HAP-1 (cell line): ENCODE data around the gene SLC5A11.

Experiments used
- DNase-seq, 2 experiments: peaks; one replicate each; pipeline ENCODE4 v3.0.0-alpha.2; 2016 to 2020; ENCODE audit warnings: low spot score in 2 of 2
- H3K27me3 ChIP-seq: fragments of 250-450 bp; sonication (Bioruptor Pico); 2 replicates; pipeline ENCODE4 v1.5.1; 2020; ENCODE audit warnings: low read depth, mild to moderate bottlenecking, moderate library complexity
- H3K36me3 ChIP-seq: fragments of 250-450 bp; sonication (Bioruptor Pico); replicated peaks from 2 replicates; pipeline ENCODE4 v1.5.1; 2020; ENCODE audit warnings: mild to moderate bottlenecking
- H3K4me1 ChIP-seq: fragments of 250-450 bp; sonication (Bioruptor Pico); 2 replicates; pipeline ENCODE4 v1.5.1; 2020; ENCODE audit warnings: mild to moderate bottlenecking
- H3K4me3 ChIP-seq: fragments of 250-450 bp; sonication (Bioruptor Pico); 2 replicates; pipeline ENCODE4 v1.5.1; 2020; ENCODE audit warnings: mild to moderate bottlenecking, moderate library complexity
- H3K9me3 ChIP-seq: fragments of 250-450 bp; sonication (Bioruptor Pico); 2 replicates; pipeline ENCODE4 v1.5.1; 2020; ENCODE audit warnings: mild to moderate bottlenecking, moderate library complexity
- in situ Hi-C: fragments of 300-500 bp; cut with MboI; formaldehyde crosslinking; loops from 3 replicates; pipeline ENCODE4 v1.14.3; 2020; ENCODE audit warnings: low sequenced_read_pairs, inconsistent platforms, mixed read lengths

Gene SLC5A11

GRCh38 chr16:24822974-24823373 lies 22.8 kb upstream of the SLC5A11 start:
- Histone ChIP-seq H3K9me3 (no peaks in the 10 kb centered on the region), H3K27me3 (no peaks in the 10 kb centered on the region), H3K4me1 (no peaks in the 10 kb centered on the region), H3K36me3 (peaks cover 77% of the 10 kb centered on the region), H3K4me3 (no peak overlapping the region)
- DNase-seq = no peak
- in situ Hi-C loops = no loop called here

- in situ Hi-C loops = no loop called here
Observed at GRCh38 chr16:24825696-24826095, 20.1 kb upstream of the SLC5A11 start.

DNA sequence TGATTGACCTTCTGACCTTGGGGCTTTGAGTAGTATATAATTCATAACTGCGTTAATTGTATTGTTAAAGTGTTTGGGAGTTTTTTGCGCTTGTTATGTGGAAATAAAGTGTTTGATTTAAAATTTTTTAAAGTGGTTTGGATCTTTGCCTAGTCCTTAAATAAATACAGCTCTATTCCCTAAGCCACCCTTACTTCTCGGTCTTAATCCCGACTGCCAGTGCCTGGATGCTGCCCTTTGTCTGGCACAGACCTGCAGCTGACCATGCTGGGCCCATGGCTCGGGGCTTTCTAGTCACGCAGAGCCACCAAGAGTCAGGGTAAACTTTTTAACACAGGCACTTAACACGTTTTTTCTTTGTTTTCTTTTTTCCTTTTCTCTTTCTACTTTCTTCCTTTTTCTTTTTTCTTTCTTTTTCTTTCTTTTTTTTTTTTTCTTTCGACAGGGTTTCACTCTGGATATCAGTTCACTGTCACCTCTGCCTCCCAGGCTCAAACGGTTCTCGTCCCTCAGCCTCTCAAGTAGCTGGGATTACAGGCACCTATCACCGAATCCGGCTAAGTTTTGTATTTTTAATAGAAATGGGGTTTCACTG lies 19.6 kb upstream of the SLC5A11 start:
- Histone ChIP-seq H3K9me3 (no peaks in the 10 kb centered on the region), H3K36me3 (peaks cover 44% of the 10 kb centered on the region), H3K4me1 (no peaks in the 10 kb centered on the region), H3K4me3 (no peak overlapping the region), H3K27me3 (no peaks in the 10 kb centered on the region)
- DNase-seq = no peak
- in situ Hi-C loops = no loop called here

More at GRCh38 chr16:24825696-24826095, 20.1 kb upstream of the SLC5A11 start:
- no peak for DNase-seq
- Histone ChIP-seq H3K27me3 (no peaks in the 10 kb centered on the region), H3K4me3 (no peak overlapping the region), H3K9me3 (no peaks in the 10 kb centered on the region), H3K4me1 (no peaks in the 10 kb centered on the region), H3K36me3 (peaks cover 49% of the 10 kb centered on the region)

DNA sequence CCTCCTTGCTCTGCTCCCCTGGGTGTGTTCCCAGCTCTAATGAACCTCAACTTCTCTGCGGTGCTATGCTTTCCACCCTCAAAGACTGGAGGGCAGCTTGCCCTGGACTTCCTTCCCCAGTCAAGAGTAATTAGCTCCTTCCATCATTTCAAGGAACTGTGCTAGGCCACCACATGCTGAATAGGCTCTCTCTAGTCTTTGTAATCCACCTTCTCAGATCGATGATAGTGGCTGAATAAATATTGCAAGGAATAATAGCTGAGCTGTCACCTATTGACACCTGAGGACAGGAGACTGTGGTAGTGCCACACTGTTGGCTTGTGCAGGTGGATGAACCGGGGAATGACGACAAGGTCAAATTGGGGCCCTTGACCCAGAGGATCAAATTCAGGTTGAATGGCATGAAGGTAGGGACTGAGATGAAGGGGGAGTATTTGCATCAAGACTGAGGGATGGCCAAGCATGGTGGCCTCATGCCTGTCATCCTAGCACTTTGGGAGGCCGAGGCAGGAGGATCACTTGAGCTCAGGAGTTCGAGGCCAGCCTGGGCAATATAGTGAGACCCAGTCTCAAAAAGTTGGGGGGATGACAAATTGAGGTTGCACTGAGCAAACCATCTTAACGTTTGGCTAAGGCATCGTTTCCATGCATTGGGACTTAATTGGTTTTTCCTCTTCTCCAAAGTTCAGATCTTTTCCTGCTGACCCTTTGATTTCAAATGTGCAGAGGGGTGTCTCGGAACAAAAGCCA lies 18.8 kb upstream of the SLC5A11 start:
- Histone ChIP-seq H3K27me3 (no peaks in the 10 kb centered on the region), H3K4me3 (no peak overlapping the region), H3K36me3 (peaks cover 36% of the 10 kb centered on the region), H3K9me3 (no peaks in the 10 kb centered on the region), H3K4me1 (no peaks in the 10 kb centered on the region)
- in situ Hi-C loops = no loop called here
- no peak for DNase-seq

GRCh38 chr16:24829153-24829552 lies 16.6 kb upstream of the SLC5A11 start:
- no peak for DNase-seq
- in situ Hi-C loops = no loop called here
- Histone ChIP-seq H3K27me3 (no peaks in the 10 kb centered on the region), H3K36me3 (peaks cover 18% of the 10 kb centered on the region), H3K4me3 (no peak overlapping the region), H3K4me1 (no peaks in the 10 kb centered on the region), H3K9me3 (no peaks in the 10 kb centered on the region)

GRCh38 chr16:24833352-24833751 lies 12.4 kb upstream of the SLC5A11 start:
- in situ Hi-C loops = no loop called here
- Histone ChIP-seq H3K27me3 (no peaks in the 10 kb centered on the region), H3K36me3 (no peaks in the 10 kb centered on the region), H3K4me3 (no peak overlapping the region), H3K9me3 (no peaks in the 10 kb centered on the region), H3K4me1 (no peaks in the 10 kb centered on the region)
- no peak for DNase-seq

GRCh38 chr16:24834459-24835335 lies 11.1 kb upstream of the SLC5A11 start:
- Histone ChIP-seq H3K4me3 (no peak overlapping the region), H3K27me3 (no peaks in the 10 kb centered on the region), H3K4me1 (no peaks in the 10 kb centered on the region), H3K36me3 (no peaks in the 10 kb centered on the region), H3K9me3 (no peaks in the 10 kb centered on the region)
- peak; percentile 26 to 50 for DNase-seq
- in situ Hi-C loops = no loop called here

- Histone ChIP-seq H3K27me3 (no peaks in the 10 kb centered on the region), H3K4me3 (no peak overlapping the region), H3K9me3 (no peaks in the 10 kb centered on the region), H3K4me1 (no peaks in the 10 kb centered on the region), H3K36me3 (no peaks in the 10 kb centered on the region)
- no peak for DNase-seq
- in situ Hi-C loops = no loop called here
Observed at GRCh38 chr16:24836836-24837235, 8.9 kb upstream of the SLC5A11 start.

DNA sequence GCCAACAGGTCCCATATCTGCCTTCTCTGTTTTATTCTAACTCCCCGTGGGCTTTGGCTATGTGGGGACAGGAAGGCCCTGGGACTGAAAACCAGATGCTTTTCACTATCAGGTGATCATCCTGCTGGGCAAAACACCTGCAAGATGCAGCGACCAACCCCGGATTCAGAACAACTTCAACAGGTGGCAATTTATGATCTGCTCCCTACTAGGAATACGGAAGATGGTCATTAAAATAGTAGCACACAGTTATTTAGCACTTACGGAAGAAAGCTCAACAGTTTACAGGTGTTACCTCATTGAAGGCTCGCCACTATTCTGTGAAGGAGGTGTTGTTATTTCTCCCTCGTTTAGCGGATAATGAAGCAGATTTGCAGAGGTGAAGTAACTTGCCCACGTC lies 7.8 kb upstream of the SLC5A11 start:
- Histone ChIP-seq H3K27me3 (no peaks in the 10 kb centered on the region), H3K9me3 (no peaks in the 10 kb centered on the region), H3K4me1 (no peaks in the 10 kb centered on the region), H3K36me3 (no peaks in the 10 kb centered on the region), H3K4me3 (no peak overlapping the region)
- in situ Hi-C loops = no loop called here
- DNase-seq = no peak

- no peak overlapping the region for H3K4me3 ChIP-seq
- in situ Hi-C loops = no loop called here
- no peak for DNase-seq
Observed at GRCh38 chr16:24838554-24839266, 7.1 kb upstream of the SLC5A11 start.

DNA sequence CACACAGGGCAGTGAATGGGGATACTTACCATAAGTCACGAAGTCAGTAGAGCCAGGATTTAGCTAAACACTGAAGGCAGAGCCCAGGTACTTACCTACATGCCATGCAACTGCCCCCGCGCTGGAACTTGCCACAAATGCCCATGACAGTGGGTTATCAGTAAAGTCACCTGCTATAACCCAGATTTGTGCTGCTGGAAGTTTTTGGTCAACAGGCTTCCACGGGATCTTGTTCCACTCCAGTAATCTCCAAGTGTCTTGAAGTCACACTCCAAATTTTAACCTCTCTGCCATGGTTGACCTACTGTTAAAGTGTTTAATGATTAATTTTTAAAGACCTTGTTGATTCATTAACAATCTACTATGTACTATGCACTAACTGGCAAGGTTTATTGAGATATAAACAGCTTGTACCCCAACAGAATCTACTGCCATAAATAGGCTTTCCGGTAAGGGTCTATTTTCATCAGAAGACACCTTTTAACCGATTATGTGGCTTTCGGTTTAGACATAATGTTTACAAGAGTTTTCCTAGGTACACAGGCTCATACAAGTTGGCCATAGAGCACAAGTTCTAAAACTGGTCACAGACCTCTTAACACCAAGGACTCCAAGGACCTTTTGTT lies 6.3 kb upstream of the SLC5A11 start:
- in situ Hi-C loops = no loop called here
- DNase-seq = no peak
- Histone ChIP-seq H3K4me3 (no peak overlapping the region), H3K9me3 (no peaks in the 10 kb centered on the region), H3K36me3 (no peaks in the 10 kb centered on the region), H3K27me3 (no peaks in the 10 kb centered on the region), H3K4me1 (no peaks in the 10 kb centered on the region)

More at GRCh38 chr16:24838554-24839266, 7.1 kb upstream of the SLC5A11 start:
- Histone ChIP-seq H3K9me3 (no peaks in the 10 kb centered on the region), H3K36me3 (no peaks in the 10 kb centered on the region), H3K4me1 (no peaks in the 10 kb centered on the region), H3K27me3 (no peaks in the 10 kb centered on the region)

- Histone ChIP-seq H3K4me3 (no peak overlapping the region), H3K27me3 (no peaks in the 10 kb centered on the region), H3K9me3 (no peaks in the 10 kb centered on the region), H3K4me1 (no peaks in the 10 kb centered on the region), H3K36me3 (no peaks in the 10 kb centered on the region)
- in situ Hi-C loops = no loop called here
- no peak for DNase-seq
Observed at GRCh38 chr16:24841291-24841690, 4.5 kb upstream of the SLC5A11 start.
